ENCODE data around the gene ATG4A.

ATG4A gene

GRCh38 chrX:108171671-108172070 is 80.1 kb downstream of the ATG4A start:
- Mint-ChIP-seq H3K4me3 (no peak overlapping the region), H3K9me3 (no peaks in the 10 kb centered on the region), H3K27ac (no peak overlapping the region), H3K4me1 (peaks cover 6% of the 10 kb centered on the region), H3K36me3 (ENCODE audit: low read depth) (peaks cover 34% of the 10 kb centered on the region), H3K27me3 (ENCODE audit: low read depth, poor library complexity) (peaks cover 4% of the 10 kb centered on the region)
- no peak for TF ChIP-seq CTCF (IDR thresholded peaks at IDR 0.05)
- DNase-seq = no peak

- H3K4me1 Mint-ChIP-seq = peaks cover 12% of the 10 kb centered on the region
- DNase-seq = no peak
- no peak overlapping the region for H3K4me3 Mint-ChIP-seq
- TF ChIP-seq CTCF (IDR thresholded peaks at IDR 0.05) = no peak
- no peak overlapping the region for H3K27ac Mint-ChIP-seq
- peaks cover 4% of the 10 kb centered on the region for H3K27me3 Mint-ChIP-seq (ENCODE audit: low read depth, poor library complexity)
- peaks cover 43% of the 10 kb centered on the region for H3K36me3 Mint-ChIP-seq (ENCODE audit: low read depth)
- no peaks in the 10 kb centered on the region for H3K9me3 Mint-ChIP-seq
Observed at GRCh38 chrX:108173874-108174273, 82.3 kb downstream of the ATG4A start.

GRCh38 chrX:108177351-108178142 is 86.0 kb downstream of the ATG4A start:
- Mint-ChIP-seq H3K27me3 (ENCODE audit: low read depth, poor library complexity) (peaks cover 4% of the 10 kb centered on the region), H3K27ac (peak overlapping the region; percentile 57)

GRCh38 chrX:108178143-108178498 is 86.5 kb downstream of the ATG4A start:
- H3K4me1 Mint-ChIP-seq = peaks cover 12% of the 10 kb centered on the region
- no peaks in the 10 kb centered on the region for H3K9me3 Mint-ChIP-seq
- TF ChIP-seq CTCF (IDR thresholded peaks at IDR 0.05) = no peak
- peaks cover 19% of the 10 kb centered on the region for H3K36me3 Mint-ChIP-seq (ENCODE audit: low read depth)
- no peak overlapping the region for H3K4me3 Mint-ChIP-seq
- peak overlapping the region; percentile 57 for H3K27ac Mint-ChIP-seq
- DNase-seq = no peak
- H3K27me3 Mint-ChIP-seq (ENCODE audit: low read depth, poor library complexity) = peaks cover 3% of the 10 kb centered on the region

More at GRCh38 chrX:108177351-108178142, 86.0 kb downstream of the ATG4A start:
- no peak overlapping the region for H3K4me3 Mint-ChIP-seq
- H3K4me1 Mint-ChIP-seq = peaks cover 12% of the 10 kb centered on the region
- no peak for DNase-seq
- TF ChIP-seq CTCF (IDR thresholded peaks at IDR 0.05) = no peak
- H3K9me3 Mint-ChIP-seq = no peaks in the 10 kb centered on the region
- H3K36me3 Mint-ChIP-seq (ENCODE audit: low read depth) = peaks cover 19% of the 10 kb centered on the region

- H3K4me3 Mint-ChIP-seq = no peak overlapping the region
- H3K27me3 Mint-ChIP-seq (ENCODE audit: low read depth, poor library complexity) = no peaks in the 10 kb centered on the region
- H3K4me1 Mint-ChIP-seq = no peaks in the 10 kb centered on the region
- H3K36me3 Mint-ChIP-seq (ENCODE audit: low read depth) = peaks cover 65% of the 10 kb centered on the region
- TF ChIP-seq CTCF (IDR thresholded peaks at IDR 0.05) = no peak
- no peaks in the 10 kb centered on the region for H3K9me3 Mint-ChIP-seq
- H3K27ac Mint-ChIP-seq = no peak overlapping the region
- DNase-seq = no peak
Observed at GRCh38 chrX:108186811-108187210, 95.2 kb downstream of the ATG4A start.

- Mint-ChIP-seq H3K4me1 (peaks cover 5% of the 10 kb centered on the region), H3K27me3 (ENCODE audit: low read depth, poor library complexity) (no peaks in the 10 kb centered on the region), H3K9me3 (no peaks in the 10 kb centered on the region), H3K4me3 (no peak overlapping the region), H3K27ac (no peak overlapping the region), H3K36me3 (ENCODE audit: low read depth) (peaks cover 17% of the 10 kb centered on the region)
- no peak for TF ChIP-seq CTCF (IDR thresholded peaks at IDR 0.05)
- DNase-seq = no peak
Observed at GRCh38 chrX:108198420-108198819, 106.8 kb downstream of the ATG4A start.
